Erythroblast (primary cell): ENCODE measurements around the gene FAM151B.

ENCODE experiments used
- GATA1 ChIP-seq: IDR thresholded peaks from 2 replicates; pipeline ENCODE4 v1.6.1; 2011; ENCODE audit warnings: low read depth, mild to moderate bottlenecking, control low read depth, low read length, moderate library complexity
- POLR2A ChIP-seq: IDR thresholded peaks from 2 replicates; pipeline ENCODE4 v1.6.1; 2011; ENCODE audit warnings: mild to moderate bottlenecking, low read length

- no peak for TF ChIP-seq POLR2A
- TF ChIP-seq GATA1: no peak
Observed at GRCh38 chr5:80507663-80508062, 19.8 kb downstream of the FAM151B start.
